Suprapubic skin (tissue), 4 donors: Measurements from ENCODE around the gene HDAC11. TPM values are rescaled to one million over a fixed set of nuclear protein-coding genes. Genes with fewer than 3 reads are reported as not detected.

Source experiments
- DNase-seq, 2 donors: peaks; one replicate each; pipeline ENCODE4 v3.0.0-alpha.2; 2019; ENCODE audit warnings: low spot score in 2 of 2
- H3K27ac ChIP-seq: fragments of 200-600 bp; sonication (generic); one replicate; pipeline ENCODE4 v1.5.1; 2019
- H3K27me3 ChIP-seq: fragments of 200-600 bp; sonication (generic); one replicate; pipeline ENCODE4 v1.5.1; 2019
- H3K36me3 ChIP-seq: fragments of 200-600 bp; sonication (generic); one replicate; pipeline ENCODE4 v1.5.1; 2019
- H3K4me1 ChIP-seq: fragments of 200-600 bp; sonication (generic); one replicate; pipeline ENCODE4 v1.5.1; 2019
- H3K4me3 ChIP-seq: fragments of 200-600 bp; sonication (generic); one replicate; pipeline ENCODE4 v1.5.1; 2019; ENCODE audit warnings: mild to moderate bottlenecking
- H3K9me3 ChIP-seq: fragments of 200-600 bp; sonication (generic); one replicate; pipeline ENCODE4 v1.5.1; 2019
- CTCF ChIP-seq, 2 donors: fragments of 200-600 bp in 1 of 2; fragments of 450-650 bp in 1 of 2; sonication (generic) in 1 of 2; IDR thresholded peaks; one replicate each; pipeline ENCODE4 v1.5.1; 2016 to 2019; ENCODE audit warnings: antibody characterized with exemption in 2 of 2, mild to moderate bottlenecking in 1 of 2, moderate library complexity in 1 of 2
- EP300 ChIP-seq: sonication (generic); formaldehyde crosslinking; IDR thresholded peaks from one replicate; pipeline ENCODE4 v1.6.1; 2017; ENCODE audit warnings: antibody characterized with exemption
- POLR2A ChIP-seq, 2 donors: fragments of 450-650 bp; IDR thresholded peaks; one replicate each; pipeline ENCODE4 v1.6.1; 2017; ENCODE audit warnings: antibody characterized with exemption in 2 of 2, mild to moderate bottlenecking in 2 of 2, moderate library complexity in 2 of 2
- POLR2AphosphoS5 ChIP-seq, 3 donors: sonication (generic); formaldehyde crosslinking; IDR thresholded peaks; one replicate each; pipeline ENCODE4 v1.6.1; 2017; ENCODE audit warnings: antibody characterized with exemption in 3 of 3
- WGBS: methylation state at CpG from one replicate; pipeline ENCODE4 v1.1.5; 2018; 5-methylcytosine and 5-hydroxymethylcytosine counted together
- total RNA-seq, 4 donors: library from RNA; depleted of rRNA; stranded (reverse); fragments of >200 nt; gene quantifications; one replicate each; pipeline ENCODE4 v1.1.0, GENCODE V29; 2016

The HDAC11 gene
- total RNA-seq, 4 donors from 2014 or later = 16.7 to 28.3 (median 27.5) TPM

DNA sequence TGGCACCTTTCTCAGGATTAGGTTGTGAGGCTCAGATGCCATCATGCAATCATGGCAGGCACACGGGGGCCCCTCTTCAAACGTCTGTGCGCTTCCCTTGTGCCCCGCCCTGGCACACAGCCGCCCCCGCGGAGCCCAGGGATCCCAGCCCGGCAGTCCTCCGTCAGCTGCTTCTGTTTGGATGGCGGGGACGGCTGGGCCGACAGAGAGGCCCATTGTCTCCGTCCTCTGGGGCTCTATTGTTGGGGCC is 849 bp upstream of the HDAC11 start:
- Histone ChIP-seq H3K9me3 (no peaks in the 10 kb centered on the region), H3K4me1 (peaks cover 47% of the 10 kb centered on the region), H3K27ac (peak overlapping the region; percentile 89), H3K27me3 (no peaks in the 10 kb centered on the region), H3K36me3 (no peaks in the 10 kb centered on the region), H3K4me3 (peak overlapping the region; percentile 83)
- DNase-seq = no peak
- no peak for TF ChIP-seq POLR2AphosphoS5 (IDR thresholded peaks at IDR 0.05)
- no peak for TF ChIP-seq POLR2A (IDR thresholded peaks at IDR 0.05)
- TF ChIP-seq CTCF (IDR thresholded peaks at IDR 0.05) = no peak
- no peak for TF ChIP-seq EP300
- no CpG with 5 or more reads among the region's 13 CpGs for WGBS

DNA sequence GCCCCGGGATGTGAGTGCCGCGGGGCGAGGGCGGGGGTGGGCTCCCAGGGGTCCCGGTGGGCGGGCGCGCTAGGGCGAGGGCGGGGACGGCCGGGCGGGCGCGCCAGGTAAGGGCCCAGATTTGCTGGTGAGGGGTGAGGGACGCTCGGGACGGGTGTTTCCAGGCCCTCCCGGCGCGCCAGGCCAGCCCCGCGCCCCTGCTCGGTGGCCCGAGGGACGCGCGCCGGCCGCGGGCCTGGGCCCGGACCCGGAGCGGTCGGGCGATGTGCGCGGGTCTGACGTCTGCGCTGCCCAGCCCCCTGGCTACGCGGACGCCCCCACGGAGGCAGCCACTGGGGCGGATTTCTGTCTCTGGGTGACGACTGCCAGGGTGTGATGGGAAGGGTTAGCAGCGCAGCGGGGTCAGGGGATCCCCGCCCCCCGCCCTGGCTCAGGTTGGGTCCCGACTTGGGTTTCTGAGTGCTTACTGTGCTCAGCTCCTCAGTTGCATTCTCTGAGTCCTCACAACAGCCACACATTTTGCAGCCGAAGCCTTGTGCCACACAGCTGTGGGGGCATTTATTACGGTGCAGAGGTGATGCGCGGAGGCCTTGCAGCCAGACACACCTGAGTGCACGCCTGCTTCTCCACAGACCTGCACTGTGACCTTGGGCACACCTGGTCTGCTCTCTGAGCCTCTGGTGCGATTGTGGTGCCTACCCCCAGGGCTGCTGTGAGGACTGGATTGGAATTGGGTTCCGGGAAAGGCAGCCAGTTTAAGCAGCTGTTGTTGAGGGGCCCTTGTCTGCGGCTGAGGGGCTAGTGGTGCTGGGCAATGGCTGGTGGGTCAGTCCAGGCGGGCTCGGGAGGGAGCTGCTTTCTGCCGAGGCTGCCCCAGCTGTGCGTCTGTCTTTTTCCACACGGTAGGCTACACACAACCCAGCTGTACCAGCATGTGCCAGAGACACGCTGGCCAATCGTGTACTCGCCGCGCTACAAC is 523 bp downstream of the HDAC11 start:
- DNase-seq = no peak
- 52% methylated on average over 10 of the region's 70 CpGs for WGBS
- TF ChIP-seq EP300 (no peak), CTCF (IDR thresholded peaks at IDR 0.05) (no peak), POLR2AphosphoS5 (IDR thresholded peaks at IDR 0.05) (no peak), POLR2A (IDR thresholded peaks at IDR 0.05) (no peak)

GRCh38 chr3:13482106-13482690 is 2.1 kb downstream of the HDAC11 start:
- no peaks in the 10 kb centered on the region for H3K36me3 ChIP-seq
- no peak for TF ChIP-seq POLR2AphosphoS5 (IDR thresholded peaks at IDR 0.05)
- TF ChIP-seq EP300 = no peak
- TF ChIP-seq CTCF (IDR thresholded peaks at IDR 0.05) = no peak
- TF ChIP-seq POLR2A (IDR thresholded peaks at IDR 0.05) = no peak
- H3K27ac ChIP-seq = no peak overlapping the region
- peaks cover 52% of the 10 kb centered on the region for H3K4me1 ChIP-seq
- H3K9me3 ChIP-seq = no peaks in the 10 kb centered on the region
- no peaks in the 10 kb centered on the region for H3K27me3 ChIP-seq
- no peak overlapping the region for H3K4me3 ChIP-seq
- no peak for DNase-seq
- 74% methylated on average over 10 of the region's 10 CpGs for WGBS

More for the DNA sequence above, 523 bp downstream of the HDAC11 start:
- peak overlapping the region; percentile 89 for H3K27ac ChIP-seq
- H3K27me3 ChIP-seq = no peaks in the 10 kb centered on the region
- peak overlapping the region; percentile 83 for H3K4me3 ChIP-seq
- no peaks in the 10 kb centered on the region for H3K36me3 ChIP-seq
- no peaks in the 10 kb centered on the region for H3K9me3 ChIP-seq
- peaks cover 56% of the 10 kb centered on the region for H3K4me1 ChIP-seq

DNA sequence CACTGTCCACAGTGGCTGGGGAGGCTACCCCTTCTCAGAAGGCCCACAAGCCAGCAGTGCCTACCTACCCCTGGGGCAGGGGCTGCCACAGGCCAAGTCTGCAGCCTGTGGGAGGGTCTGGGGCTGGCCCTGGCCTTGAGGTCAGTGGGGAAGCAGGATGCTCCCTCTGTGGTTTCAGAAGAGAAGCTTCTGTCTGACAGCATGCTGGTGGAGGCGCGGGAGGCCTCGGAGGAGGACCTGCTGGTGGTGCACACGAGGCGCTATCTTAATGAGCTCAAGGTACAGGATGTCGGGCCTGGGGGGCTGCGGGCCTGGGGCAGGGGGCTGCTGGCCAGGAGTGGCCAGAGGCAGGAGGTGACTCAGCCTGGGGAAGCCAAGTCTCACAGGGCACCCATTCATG is 3.2 kb downstream of the HDAC11 start:
- TF ChIP-seq EP300 = no peak
- no peak for TF ChIP-seq POLR2A (IDR thresholded peaks at IDR 0.05)
- no peak for TF ChIP-seq POLR2AphosphoS5 (IDR thresholded peaks at IDR 0.05)
- 90% methylated on average over 7 of the region's 7 CpGs for WGBS
- H3K4me1 ChIP-seq = peaks cover 52% of the 10 kb centered on the region

GRCh38 chr3:13483988-13484695 is 4.0 kb downstream of the HDAC11 start:
- no peaks in the 10 kb centered on the region for H3K36me3 ChIP-seq
- WGBS = 86% methylated on average over 21 of the region's 21 CpGs
- H3K4me1 ChIP-seq = peaks cover 46% of the 10 kb centered on the region
- H3K4me3 ChIP-seq = no peak overlapping the region
- peak in 1 of 2 donors; percentile 41 for DNase-seq
- no peaks in the 10 kb centered on the region for H3K9me3 ChIP-seq
- TF ChIP-seq EP300 = no peak
- TF ChIP-seq POLR2A (IDR thresholded peaks at IDR 0.05) = no peak
- no peak for TF ChIP-seq CTCF (IDR thresholded peaks at IDR 0.05)
- no peak overlapping the region for H3K27ac ChIP-seq
- no peaks in the 10 kb centered on the region for H3K27me3 ChIP-seq

More for the DNA sequence above, 3.2 kb downstream of the HDAC11 start:
- H3K9me3 ChIP-seq = no peaks in the 10 kb centered on the region
- no peak for DNase-seq
- no peaks in the 10 kb centered on the region for H3K36me3 ChIP-seq
- H3K4me3 ChIP-seq = no peak overlapping the region
- H3K27me3 ChIP-seq = no peaks in the 10 kb centered on the region
- H3K27ac ChIP-seq = no peak overlapping the region
